Naive thymus-derived CD8-positive, alpha-beta T cell (primary cell): ENCODE results near the gene ALAS1. TPM values are rescaled to one million over a fixed set of nuclear protein-coding genes. Genes with fewer than 3 reads are reported as not detected.

Experiments
- polyA plus RNA-seq, 3 donors: library from polyadenylated mRNA; unstranded; fragments of 300-500 nt; fragmentation: Illumina TruSeq; gene quantifications; one replicate each; pipeline ENCODE4 v1.2.3, GENCODE V29; 2021
- total RNA-seq, 8 experiments: library from RNA in 2 of 8; stranded (reverse) in 2 of 8; gene quantifications; one replicate each; pipeline ENCODE4 v1.2.3 and lab custom pipeline; 2021 to 2026

ALAS1 gene
- total and polyA plus RNA-seq, 5 experiments from 2014 or later: 14.7 to 28.9 (median 18.5) TPM

Other genes with a start within 250 kb of the ALAS1 start
- not detected for gene GPR62, start 242.8 kb upstream of the ALAS1 start, total RNA-seq
- gene GPR62, start 242.8 kb upstream of the ALAS1 start, polyA plus RNA-seq: not detected
- gene PCBP4, start 230.7 kb upstream of the ALAS1 start, total RNA-seq: 1 to 10 TPM; 8.3 to 9.4 TPM
- gene PCBP4, start 230.7 kb upstream of the ALAS1 start, polyA plus RNA-seq: 10 to 100 TPM in 1 of 3 donors, 1 to 10 TPM in 2; 2.4 to 10.9 (median 5.3) TPM
- gene ABHD14B, start 224.1 kb upstream of the ALAS1 start, total RNA-seq: 10 to 100 TPM; 56.4 to 60.4 TPM
- 10 to 100 TPM; 69.3 to 84.6 (median 73.2) TPM for gene ABHD14B, start 224.1 kb upstream of the ALAS1 start, polyA plus RNA-seq
- 10 to 100 TPM; 17.7 to 22.1 TPM for gene ABHD14A, start 223.1 kb upstream of the ALAS1 start, total RNA-seq
- 100 to 1,000 TPM in 1 of 3 donors, 10 to 100 TPM in 2; 94.6 to 100 (median 94.9) TPM for gene ABHD14A, start 223.1 kb upstream of the ALAS1 start, polyA plus RNA-seq
- gene ACY1, start 214.6 kb upstream of the ALAS1 start, total RNA-seq: 10 to 100 TPM; 14.1 to 15.8 TPM
- 10 to 100 TPM; 18.5 to 28.5 (median 18.6) TPM for gene ACY1, start 214.6 kb upstream of the ALAS1 start, polyA plus RNA-seq
- 1,000 to 10,000 TPM; 1,232 to 1,277 TPM for gene RPL29, start 202.3 kb upstream of the ALAS1 start, total RNA-seq
- gene RPL29, start 202.3 kb upstream of the ALAS1 start, polyA plus RNA-seq: 1,000 to 10,000 TPM; 1,632 to 1,741 (median 1,693) TPM
- 10 to 100 TPM; 28.6 to 29.0 TPM for gene DUSP7, start 141.6 kb upstream of the ALAS1 start, total RNA-seq
- gene DUSP7, start 141.6 kb upstream of the ALAS1 start, polyA plus RNA-seq: 1 to 10 TPM; 1.8 to 4.6 (median 2.2) TPM
- 1 to 10 TPM; 1.2 to 1.9 TPM for gene POC1A, start 43.7 kb upstream of the ALAS1 start, total RNA-seq
- 1 to 10 TPM in 1 of 3 donors, under 1 TPM in 2; 0.28 to 1.1 (median 0.66) TPM for gene POC1A, start 43.7 kb upstream of the ALAS1 start, polyA plus RNA-seq
- gene TLR9, start 27.5 kb downstream of the ALAS1 start, total RNA-seq: 1 to 10 TPM; 2.4 to 2.8 TPM
- gene TLR9, start 27.5 kb downstream of the ALAS1 start, polyA plus RNA-seq: not detected
- 10 to 100 TPM; 77.2 to 77.6 TPM for gene TWF2, start 41.0 kb downstream of the ALAS1 start, total RNA-seq
- 100 to 1,000 TPM; 112 to 171 (median 142) TPM for gene TWF2, start 41.0 kb downstream of the ALAS1 start, polyA plus RNA-seq
- 100 to 1,000 TPM; 108 to 114 TPM for gene PPM1M, start 47.6 kb downstream of the ALAS1 start, total RNA-seq
- 100 to 1,000 TPM in 2 of 3 donors, 10 to 100 TPM in 1; 68.0 to 172 (median 106) TPM for gene PPM1M, start 47.6 kb downstream of the ALAS1 start, polyA plus RNA-seq
- gene WDR82, start 80.5 kb downstream of the ALAS1 start, total RNA-seq: 100 to 1,000 TPM; 190 to 191 TPM
- 100 to 1,000 TPM; 136 to 172 (median 146) TPM for gene WDR82, start 80.5 kb downstream of the ALAS1 start, polyA plus RNA-seq
- gene GLYCTK, start 89.7 kb downstream of the ALAS1 start, total RNA-seq: 10 to 100 TPM; 39.9 to 41.5 TPM
- 10 to 100 TPM in 1 of 3 donors, 1 to 10 TPM in 2; 6.4 to 10.4 (median 7.6) TPM for gene GLYCTK, start 89.7 kb downstream of the ALAS1 start, polyA plus RNA-seq
- 10 to 100 TPM; 39.4 to 41.4 TPM for gene DNAH1, start 118.2 kb downstream of the ALAS1 start, total RNA-seq
- 1 to 10 TPM in 2 of 3 donors, under 1 TPM in 1; 0.21 to 1.3 (median 1.1) TPM for gene DNAH1, start 118.2 kb downstream of the ALAS1 start, polyA plus RNA-seq
- gene BAP1, start 211.8 kb downstream of the ALAS1 start, total RNA-seq: 100 to 1,000 TPM; 105 to 106 TPM
- gene BAP1, start 211.8 kb downstream of the ALAS1 start, polyA plus RNA-seq: 10 to 100 TPM; 15.8 to 22.6 (median 16.9) TPM
- gene PHF7, start 212.5 kb downstream of the ALAS1 start, total RNA-seq: 10 to 100 TPM; 14.2 to 18.1 TPM
- 1 to 10 TPM; 7.1 to 9.5 (median 7.7) TPM for gene PHF7, start 212.5 kb downstream of the ALAS1 start, polyA plus RNA-seq
- gene SEMA3G, start 246.9 kb downstream of the ALAS1 start, total RNA-seq: not detected
- not detected for gene SEMA3G, start 246.9 kb downstream of the ALAS1 start, polyA plus RNA-seq